ENCODE results near the gene OVOL3. TPM values are rescaled to one million over a fixed set of nuclear protein-coding genes. Genes with fewer than 3 reads are reported as not detected.

OVOL3 gene
- total RNA-seq, 1 experiment from 2014 or later: not detected

GRCh38 chr19:36142496-36142895 lies 31.6 kb downstream of the OVOL3 start:
- in situ Hi-C loops (cut with HindIII; ENCODE audit: low pct_unique_long_range_greater_than_20kb, low sequenced_read_pairs): no loop called here
- no peak for DNase-seq (ENCODE audit: low read depth, low spot score)

GRCh38 chr19:36144624-36145023 lies 33.7 kb downstream of the OVOL3 start:
- in situ Hi-C loops (cut with HindIII; ENCODE audit: low pct_unique_long_range_greater_than_20kb, low sequenced_read_pairs): no loop called here

GRCh38 chr19:36149673-36150406 lies 38.9 kb downstream of the OVOL3 start:
- in situ Hi-C loops (cut with HindIII; ENCODE audit: low pct_unique_long_range_greater_than_20kb, low sequenced_read_pairs): no loop called here
- no peak for DNase-seq (ENCODE audit: low read depth, low spot score)

More at GRCh38 chr19:36144624-36145023, 33.7 kb downstream of the OVOL3 start:
- no peak for DNase-seq (ENCODE audit: low read depth, low spot score)

- DNase-seq (ENCODE audit: low read depth, low spot score): no peak
- in situ Hi-C loops (cut with HindIII; ENCODE audit: low pct_unique_long_range_greater_than_20kb, low sequenced_read_pairs): no loop called here
These were observed 39.6 kb downstream of the OVOL3 start for GRCh38 chr19:36150586-36150985.

GRCh38 chr19:36151144-36152018 lies 40.4 kb downstream of the OVOL3 start:
- DNase-seq (ENCODE audit: low read depth, low spot score): no peak
- in situ Hi-C loops (cut with HindIII; ENCODE audit: low pct_unique_long_range_greater_than_20kb, low sequenced_read_pairs): no loop called here

- in situ Hi-C loops (cut with HindIII; ENCODE audit: low pct_unique_long_range_greater_than_20kb, low sequenced_read_pairs): no loop called here
- DNase-seq (ENCODE audit: low read depth, low spot score): no peak
These were observed 41.0 kb downstream of the OVOL3 start for GRCh38 chr19:36152019-36152351.

GRCh38 chr19:36152352-36153091 lies 41.6 kb downstream of the OVOL3 start, which contains the start of gene COX7A1:
Gene COX7A1, minus strand, starts transcription at chr19:36152447. Its CDS starts 40 bp downstream, at chr19:36152407.
- in situ Hi-C loops (cut with HindIII; ENCODE audit: low pct_unique_long_range_greater_than_20kb, low sequenced_read_pairs): no loop called here
- DNase-seq (ENCODE audit: low read depth, low spot score): no peak

- DNase-seq (ENCODE audit: low read depth, low spot score): no peak
- in situ Hi-C loops (cut with HindIII; ENCODE audit: low pct_unique_long_range_greater_than_20kb, low sequenced_read_pairs): no loop called here
These were observed 42.2 kb downstream of the OVOL3 start for GRCh38 chr19:36153126-36153525.

- no peak for DNase-seq (ENCODE audit: low read depth, low spot score)
- in situ Hi-C loops (cut with HindIII; ENCODE audit: low pct_unique_long_range_greater_than_20kb, low sequenced_read_pairs): no loop called here
These were observed 50.1 kb downstream of the OVOL3 start for GRCh38 chr19:36160821-36161596.

Other genes with a start within 250 kb of the OVOL3 start
- 9.2 and 13.5 TPM in 2 replicates for gene APLP1, start 242.6 kb upstream of the OVOL3 start, total RNA-seq (2014; rRNA removed; shearing (Covaris generic))
- 1.1 and 1.9 TPM in 2 replicates for gene NFKBID, start 210.6 kb upstream of the OVOL3 start, total RNA-seq (2014; rRNA removed; shearing (Covaris generic))
- gene HCST, start 208.6 kb upstream of the OVOL3 start, total RNA-seq (2014; rRNA removed; shearing (Covaris generic)): not detected in 2 replicates
- not detected in 2 replicates for gene TYROBP, start 202.8 kb upstream of the OVOL3 start, total RNA-seq (2014; rRNA removed; shearing (Covaris generic))
- 1.8 and 3.3 TPM in 2 replicates for gene LRFN3, start 174.8 kb upstream of the OVOL3 start, total RNA-seq (2014; rRNA removed; shearing (Covaris generic))
- gene SDHAF1, start 116.0 kb upstream of the OVOL3 start, total RNA-seq (2014; rRNA removed; shearing (Covaris generic)): 13.3 and 14.1 TPM in 2 replicates
- gene SYNE4, start 102.3 kb upstream of the OVOL3 start, total RNA-seq (2014; rRNA removed; shearing (Covaris generic)): not detected in 2 replicates
- gene ALKBH6, start 96.9 kb upstream of the OVOL3 start, total RNA-seq (2014; rRNA removed; shearing (Covaris generic)): 11.9 and 14.9 TPM in 2 replicates
- gene CLIP3, start 78.3 kb upstream of the OVOL3 start, total RNA-seq (2014; rRNA removed; shearing (Covaris generic)): 0.34 and 0.43 TPM in 2 replicates
- 1.5 and 1.6 TPM in 2 replicates for gene THAP8, start 56.9 kb upstream of the OVOL3 start, total RNA-seq (2014; rRNA removed; shearing (Covaris generic))
- gene WDR62, start 56.2 kb upstream of the OVOL3 start, total RNA-seq (2014; rRNA removed; shearing (Covaris generic)): 2.7 and 4.1 TPM in 2 replicates
- 62.8 and 70.4 TPM in 2 replicates for gene POLR2I, start 3.7 kb downstream of the OVOL3 start, total RNA-seq (2014; rRNA removed; shearing (Covaris generic))
- gene TBCB, start 4.3 kb downstream of the OVOL3 start, total RNA-seq (2014; rRNA removed; shearing (Covaris generic)): 181 and 190 TPM in 2 replicates
- 214 and 271 TPM in 2 replicates for gene CAPNS1, start 28.9 kb downstream of the OVOL3 start, total RNA-seq (2014; rRNA removed; shearing (Covaris generic))
- not detected in 2 replicates for gene COX7A1, start 41.3 kb downstream of the OVOL3 start, total RNA-seq (2014; rRNA removed; shearing (Covaris generic))
- 1.7 and 2.6 TPM in 2 replicates for gene ZNF565, start 103.5 kb downstream of the OVOL3 start, total RNA-seq (2014; rRNA removed; shearing (Covaris generic))
- 88.8 and 97.2 TPM in 2 replicates for gene ZNF146, start 104.0 kb downstream of the OVOL3 start, total RNA-seq (2014; rRNA removed; shearing (Covaris generic))